GM12864 (cell line): Measurements from ENCODE around the gene TJP2.

Experiments
- DNase-seq: peaks from one replicate; pipeline ENCODE4 v3.0.0-alpha.2; 2011; ENCODE audit warnings: low read depth
- H3K4me3 ChIP-seq: 2 replicates; pipeline ENCODE4 v1.5.1; 2011; ENCODE audit warnings: mild to moderate bottlenecking, low read depth, low read length, control low read depth
- CTCF ChIP-seq: IDR thresholded peaks from 2 replicates; pipeline ENCODE4 v1.5.1; 2011; ENCODE audit warnings: low read depth, mild to moderate bottlenecking, moderate library complexity, low read length, control low read depth, inconsistent platforms; ENCODE audit errors: missing control alignments

The TJP2 gene

GRCh38 chr9:69178583-69179011, 4.5 kb downstream of the TJP2 start:
- DNase-seq: no peak
- H3K4me3 ChIP-seq: no peak overlapping the region

GRCh38 chr9:69179037-69179436, 5.0 kb downstream of the TJP2 start:
- no peak for TF ChIP-seq CTCF
- no peak for DNase-seq
- no peak overlapping the region for H3K4me3 ChIP-seq

More at GRCh38 chr9:69178583-69179011, 4.5 kb downstream of the TJP2 start:
- TF ChIP-seq CTCF: no peak

GRCh38 chr9:69180200-69180599, 6.1 kb downstream of the TJP2 start:
- TF ChIP-seq CTCF: no peak
- DNase-seq: no peak
- H3K4me3 ChIP-seq: no peak overlapping the region

- H3K4me3 ChIP-seq: no peak overlapping the region
- DNase-seq: no peak
- no peak for TF ChIP-seq CTCF
Measured at GRCh38 chr9:69180670-69181069, 6.6 kb downstream of the TJP2 start.

- DNase-seq: no peak
- TF ChIP-seq CTCF: no peak
- H3K4me3 ChIP-seq: no peak overlapping the region
Measured at GRCh38 chr9:69181908-69182353, 7.9 kb downstream of the TJP2 start.

- TF ChIP-seq CTCF: no peak
- no peak for DNase-seq
- no peak overlapping the region for H3K4me3 ChIP-seq
Measured at GRCh38 chr9:69184266-69184665, 10.2 kb downstream of the TJP2 start.

GRCh38 chr9:69186841-69187611, 12.9 kb downstream of the TJP2 start:
- no peak overlapping the region for H3K4me3 ChIP-seq
- TF ChIP-seq CTCF: no peak
- no peak for DNase-seq
